ENCODE data around the gene PRR12.
A peak's percentile ranks its signal among the peaks of the same experiment; 100 is the strongest.

DNA sequence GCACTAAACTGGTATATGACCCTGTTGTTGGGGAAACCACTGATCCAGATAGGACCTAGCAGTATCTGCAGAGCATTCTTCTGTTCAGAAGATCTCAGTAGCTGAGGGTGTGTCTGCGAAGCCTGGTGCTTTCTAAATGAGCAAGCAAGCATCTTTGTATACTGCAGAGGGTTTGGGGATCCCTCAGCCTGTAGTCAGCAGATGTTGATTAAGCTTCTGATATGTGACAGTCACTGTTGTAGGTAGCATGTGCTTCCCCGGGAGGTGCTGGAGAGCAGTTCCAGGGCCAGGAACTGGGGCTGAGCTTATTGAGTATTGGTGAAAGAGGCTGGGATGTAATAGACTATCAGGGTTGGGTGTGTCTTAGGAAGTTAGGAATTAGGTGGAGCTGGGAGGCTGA, 52.5 kb downstream of the PRR12 start:
- TF ChIP-seq EZH2 (IDR thresholded peaks at IDR 0.05) (no peak), POLR2AphosphoS5 (IDR thresholded peaks at IDR 0.05; ENCODE audit: borderline replicate concordance, low read depth, low read length) (0 out of 2 replicates have a peak, but pooled peaks have one; percentile 23), FOXP2 (optimal IDR thresholded peaks at IDR 0.05; ENCODE audit: control extremely low read depth, extremely low read length, insufficient read depth) (no peak)
